PFSK-1 (cell line): ENCODE measurements around the gene ATM.

ENCODE experiments used
- FOXP2 ChIP-seq: optimal IDR thresholded peaks from 2 replicates; pipeline ENCODE3; 2011; ENCODE audit warnings: borderline replicate concordance, control low read depth, inconsistent platforms; ENCODE audit not compliant: insufficient read depth; ENCODE audit errors: extremely low read length, extremely low read depth
- POLR2AphosphoS5 ChIP-seq: IDR thresholded peaks from 2 replicates; pipeline ENCODE4 v1.6.1; 2012; ENCODE audit warnings: low read depth, mild to moderate bottlenecking, control low read depth, low read length, moderate library complexity
- REST ChIP-seq, 2 experiments: IDR thresholded peaks; 2 replicates each; pipeline versions ENCODE4 v1.6.1 to v1.8.0; 2011 to 2012; ENCODE audit warnings: low read depth in 2 of 2, low read length in 2 of 2, control low read depth in 1 of 2, inconsistent platforms in 1 of 2, mild to moderate bottlenecking in 1 of 2, moderate library complexity in 1 of 2; ENCODE audit not compliant: insufficient read depth in 1 of 2
- SIN3A ChIP-seq: IDR thresholded peaks from 2 replicates; pipeline ENCODE4 v1.6.1; 2012; ENCODE audit warnings: mild to moderate bottlenecking, low read length, moderate library complexity, borderline replicate concordance; ENCODE audit not compliant: insufficient read depth
- TAF1 ChIP-seq: IDR thresholded peaks from 2 replicates; pipeline ENCODE4 v1.6.1; 2012; ENCODE audit warnings: low read length, control low read depth, borderline replicate concordance; ENCODE audit not compliant: insufficient read depth

- TF ChIP-seq POLR2AphosphoS5 (no peak), TAF1 (no peak), REST (IDR thresholded peaks at IDR 0.05; ENCODE audit: insufficient read depth in 1 of 2, low read depth in 2 of 2, low read length in 2 of 2) (no peak), FOXP2 (no peak), SIN3A (no peak)
These were observed 18.5 kb upstream of the ATM start for GRCh38 chr11:108204376-108204775.
